ENCODE results near the gene ECM2.

DNA sequence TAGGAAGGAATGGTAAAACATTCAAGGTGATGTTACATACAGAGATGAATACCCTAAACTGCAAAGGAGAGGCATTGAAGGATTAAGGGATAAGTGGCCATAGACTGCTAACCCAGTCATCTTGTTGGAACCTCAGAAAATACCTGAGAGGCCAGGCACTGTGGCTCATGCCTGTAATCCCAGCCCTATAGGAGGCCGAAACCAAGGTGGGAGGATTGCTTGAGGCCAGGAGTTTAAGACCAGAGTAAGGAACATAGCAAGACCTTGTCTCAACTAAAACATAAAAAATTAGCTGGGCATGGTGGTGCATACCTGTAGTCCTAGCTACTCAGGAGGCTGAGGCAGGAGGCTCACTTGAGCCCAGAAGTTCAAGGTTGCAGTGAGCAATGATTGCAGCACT is 10.9 kb downstream of the ECM2 start:
- TF ChIP-seq, protein P1, sequence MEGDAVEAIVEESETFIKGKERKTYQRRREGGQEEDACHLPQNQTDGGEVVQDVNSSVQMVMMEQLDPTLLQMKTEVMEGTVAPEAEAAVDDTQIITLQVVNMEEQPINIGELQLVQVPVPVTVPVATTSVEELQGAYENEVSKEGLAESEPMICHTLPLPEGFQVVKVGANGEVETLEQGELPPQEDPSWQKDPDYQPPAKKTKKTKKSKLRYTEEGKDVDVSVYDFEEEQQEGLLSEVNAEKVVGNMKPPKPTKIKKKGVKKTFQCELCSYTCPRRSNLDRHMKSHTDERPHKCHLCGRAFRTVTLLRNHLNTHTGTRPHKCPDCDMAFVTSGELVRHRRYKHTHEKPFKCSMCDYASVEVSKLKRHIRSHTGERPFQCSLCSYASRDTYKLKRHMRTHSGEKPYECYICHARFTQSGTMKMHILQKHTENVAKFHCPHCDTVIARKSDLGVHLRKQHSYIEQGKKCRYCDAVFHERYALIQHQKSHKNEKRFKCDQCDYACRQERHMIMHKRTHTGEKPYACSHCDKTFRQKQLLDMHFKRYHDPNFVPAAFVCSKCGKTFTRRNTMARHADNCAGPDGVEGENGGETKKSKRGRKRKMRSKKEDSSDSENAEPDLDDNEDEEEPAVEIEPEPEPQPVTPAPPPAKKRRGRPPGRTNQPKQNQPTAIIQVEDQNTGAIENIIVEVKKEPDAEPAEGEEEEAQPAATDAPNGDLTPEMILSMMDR (conservative IDR thresholded peaks at IDR 0.05) = no peak
- no peak for TF ChIP-seq ZFX (IDR thresholded peaks at IDR 0.05)
